ENCODE measurements around the gene RCAN3. TPM values are rescaled to one million over a fixed set of nuclear protein-coding genes. Genes with fewer than 3 reads are reported as not detected.

RCAN3 gene
- total and polyA plus RNA-seq, 2 of the 4 experiments (the other 2 are of a cell fraction): 4.0 to 5.9 TPM

GRCh38 chr1:24501371-24502064 lies 1.1 kb upstream of the RCAN3 start:
- WGBS, 2 experiments (ENCODE audit: extremely low coverage in 2 of 2, insufficient read length in 1 of 2): 51% methylated on average over 7 of the region's 16 CpGs; no CpG with 5 or more reads in 1 of the 2 experiments
- peak overlapping the region; percentile 86 for H3K23ac ChIP-seq (ENCODE audit: low read depth, low read length)
- peaks cover 4 to 12% of the 10 kb centered on the region in 2 experiments; a peak in 3 of 4 replicates for H3K79me1 ChIP-seq (ENCODE audit: low read depth in 1 of 2, low read length in 2 of 2)
- peaks cover 7% of the 10 kb centered on the region for H3K27me3 ChIP-seq (ENCODE audit: control insufficient read depth, insufficient read depth, low read length)
- 0 out of 2 replicates have a peak overlapping the region, but pooled peaks have one; percentile 31 for H4K91ac ChIP-seq (ENCODE audit: insufficient read depth, low read depth, low read length)
- H3K56ac ChIP-seq (ENCODE audit: extremely low read depth, insufficient read depth, low read length): no peak overlapping the region
- ChIA-PET CTCF (interaction anchor here (1.2 to 1.6 kb wide), 2 partner anchors 9 to 14 kb away, joined by 3 to 4 read pairs; no protein-coding TSS in a partner anchor), POLR2A (ENCODE audit: unreplicated experiment) (interaction anchor here (0.6 kb wide), 1 partner anchor 20 kb away, joined by 4 read pairs; no protein-coding TSS in a partner anchor)
- H2AFZ ChIP-seq (replicated peaks; ENCODE audit: low read length, poor library complexity): peak overlapping the region; percentile 97
- H2AK9ac ChIP-seq (replicated peaks; ENCODE audit: low read depth, low read length, poor library complexity): peak overlapping the region; percentile 87
- H2BK5ac ChIP-seq (ENCODE audit: low read depth, low read length, poor library complexity, severe bottlenecking): no peak overlapping the region
- no peak overlapping the region; the same call in 1 of the 2 replicates for H3K9ac ChIP-seq (ENCODE audit: low read depth, low read length)
- ATAC-seq (ENCODE audit: low read depth): no peak
- peak overlapping the region; percentile 86 for H3K4me2 ChIP-seq (ENCODE audit: low read depth, low read length)
- H3K4me1 ChIP-seq (ENCODE audit: control insufficient read depth, insufficient read depth, low read length): no peaks in the 10 kb centered on the region
- H3K4me3 ChIP-seq (ENCODE audit: insufficient read depth, low read depth, low read length): peak overlapping the region; percentile 88; the same call in 1 of the 2 replicates
- H4K8ac ChIP-seq (ENCODE audit: low read depth in 2 of 2, low read length in 2 of 2): peak overlapping the region in 1 of 2 experiments; percentile 87; a peak in 3 of 4 replicates
- dilution Hi-C loops (cut with HindIII; ENCODE audit: low sequenced_read_pairs, unreplicated experiment): no loop called here
- peaks cover 5% of the 10 kb centered on the region; the same call in 1 of the 2 replicates for H3K9me1 ChIP-seq (ENCODE audit: insufficient read depth, low read length)
- peak overlapping the region; percentile 78 for H3K4ac ChIP-seq (ENCODE audit: low read depth, low read length)
- intact Hi-C loops (cut with micrococcal nuclease): loop anchor here (2.0 to 10.0 kb wide), 2 partner anchors 85 to 113 kb away; no protein-coding TSS in a partner anchor
- H2BK15ac ChIP-seq (ENCODE audit: low read depth, low read length): no peak overlapping the region
- no peaks in the 10 kb centered on the region for H3K9me3 ChIP-seq (ENCODE audit: control insufficient read depth, insufficient read depth, low read length)
- peak overlapping the region; percentile 40 for H2BK20ac ChIP-seq (ENCODE audit: low read depth, low read length)
- H2BK120ac ChIP-seq (ENCODE audit: low read depth, low read length): peak overlapping the region; percentile 44
- no peak overlapping the region for H4K5ac ChIP-seq (ENCODE audit: low read depth, low read length)
- H3K14ac ChIP-seq (replicated peaks; ENCODE audit: low read depth, low read length): peak overlapping the region; percentile 79; the same call in 1 of the 2 replicates
- no peak overlapping the region; the same call in 1 of the 2 replicates for H3K18ac ChIP-seq (ENCODE audit: low read depth, low read length)
- no TSS peak for BruUV-seq (replicated peaks)
- no peak for DNase-seq
- no peaks in the 10 kb centered on the region for H3K36me3 ChIP-seq (ENCODE audit: control insufficient read depth, insufficient read depth, low read length)
- in situ Hi-C loops (cut with MboI; ENCODE audit: low sequenced_read_pairs): no loop called here
- no peaks in the 10 kb centered on the region; the same call in 1 of the 2 replicates for H4K20me1 ChIP-seq (ENCODE audit: insufficient read depth, low read length)
- peak overlapping the region; percentile 91 for H2AK5ac ChIP-seq (ENCODE audit: low read depth, low read length)
- TF ChIP-seq RCOR1 (IDR thresholded peaks at IDR 0.05; ENCODE audit: insufficient replicate concordance, low read length): no peak
- peak; percentile 46; the same call in 1 of the 2 replicates for TF ChIP-seq CEBPB (IDR thresholded peaks at IDR 0.05; ENCODE audit: low read depth, low read length)
- TF ChIP-seq RFX5 (IDR thresholded peaks at IDR 0.05; ENCODE audit: low read depth, low read length): no peak
- TF ChIP-seq POLR2A (IDR thresholded peaks at IDR 0.05; ENCODE audit: low read depth, low read length): no peak
- no peak for TF ChIP-seq BHLHE40 (IDR thresholded peaks at IDR 0.05; ENCODE audit: low read depth, low read length)
- H3K27ac ChIP-seq (ENCODE audit: insufficient read depth, low read length): no peak overlapping the region

All from IMR-90 (cell line).